HL-60 (cell line): ENCODE measurements around the gene PXDN.

Experiments
- CTCF ChIP-seq: IDR thresholded peaks from one replicate; pipeline ENCODE4 v1.5.1; 2011; ENCODE audit warnings: low read length, control low read depth, inconsistent platforms; ENCODE audit not compliant: insufficient read depth
- GABPA ChIP-seq: IDR thresholded peaks from 2 replicates; pipeline ENCODE4 v1.6.1; 2012; ENCODE audit warnings: low read depth
- POLR2AphosphoS5 ChIP-seq: IDR thresholded peaks from 2 replicates; pipeline ENCODE4 v1.6.1; 2012; ENCODE audit warnings: low read depth
- REST ChIP-seq: IDR thresholded peaks from 2 replicates; pipeline ENCODE4 v1.6.1; 2012; ENCODE audit warnings: low read depth; ENCODE audit not compliant: insufficient replicate concordance
- SPI1 ChIP-seq: IDR thresholded peaks from 2 replicates; pipeline ENCODE4 v1.6.1; 2012; ENCODE audit warnings: low read depth, mild to moderate bottlenecking, borderline replicate concordance

GRCh38 chr2:1671916-1672315 is 72.4 kb downstream of the PXDN start:
- no peak for TF ChIP-seq CTCF
- TF ChIP-seq REST = no peak
- TF ChIP-seq SPI1 = no peak
- no peak for TF ChIP-seq POLR2AphosphoS5
- TF ChIP-seq GABPA = no peak
